HUDEP-2 (cell line): Measurements from ENCODE around the gene TRIP4.
"Not testable (repeated sequence)": the region's sequence is repeated elsewhere in the genome, so short reads cannot be mapped to it uniquely, and the experiment has no call there.

Experiments
- DNase-seq, 76 experiments: peaks; one replicate each; lab custom pipeline; 2025; ENCODE audit not compliant: unreplicated experiment in 76 of 76; lab: John Stamatoyannopoulos, UW

The TRIP4 gene

GRCh38 chr15:64380130-64380870 lies 7.3 kb upstream of the TRIP4 start:
- not testable (repeated sequence) for DNase-seq

GRCh38 chr15:64381000-64381751 lies 6.5 kb upstream of the TRIP4 start, which contains the start of gene PCLAF:
TSS of gene PCLAF (minus strand) at chr15:64381441. CDS start at chr15:64381371, 70 bp downstream.
- peak; percentile 52 to 97 (median 94) for DNase-seq

GRCh38 chr15:64383760-64384159 lies 3.9 kb upstream of the TRIP4 start:
- DNase-seq, result no peak

GRCh38 chr15:64386291-64386690 lies 1.3 kb upstream of the TRIP4 start:
- DNase-seq, result no peak

- DNase-seq, result no peak
Observed at GRCh38 chr15:64389036-64389435, 1.4 kb downstream of the TRIP4 start.

- DNase-seq, result not testable (repeated sequence)
Observed at GRCh38 chr15:64392471-64392870, 4.8 kb downstream of the TRIP4 start.

GRCh38 chr15:64396789-64397188 lies 9.2 kb downstream of the TRIP4 start:
- no peak for DNase-seq

- DNase-seq, result no peak
Observed at GRCh38 chr15:64398575-64398974, 10.9 kb downstream of the TRIP4 start.

- DNase-seq, result no peak
Observed at GRCh38 chr15:64400583-64400982, 12.9 kb downstream of the TRIP4 start.

- no peak for DNase-seq
Observed at GRCh38 chr15:64412216-64412615, 24.6 kb downstream of the TRIP4 start.

GRCh38 chr15:64422697-64423096 lies 35.1 kb downstream of the TRIP4 start:
- DNase-seq, result no peak

- DNase-seq, result no peak
Observed at GRCh38 chr15:64423970-64424369, 36.3 kb downstream of the TRIP4 start.

GRCh38 chr15:64425221-64425620 lies 37.6 kb downstream of the TRIP4 start:
- no peak for DNase-seq

- peak in 3 of 76 experiments; percentile 1 to 12 (median 7) for DNase-seq
Observed at GRCh38 chr15:64426845-64427465, 39.3 kb downstream of the TRIP4 start.

- DNase-seq, result no peak
Observed at GRCh38 chr15:64429448-64429847, 41.8 kb downstream of the TRIP4 start.

GRCh38 chr15:64430000-64430735 lies 42.5 kb downstream of the TRIP4 start:
- DNase-seq, result peak in 51 of 76 experiments; percentile 2 to 77 (median 25)

- DNase-seq, result no peak
Observed at GRCh38 chr15:64437982-64438381, 50.3 kb downstream of the TRIP4 start.

- DNase-seq, result peak in 19 of 76 experiments; percentile 2 to 68 (median 24)
Observed at GRCh38 chr15:64438653-64439447, 51.2 kb downstream of the TRIP4 start.

- DNase-seq, result no peak
Observed at GRCh38 chr15:64441852-64442251, 54.2 kb downstream of the TRIP4 start.

GRCh38 chr15:64443016-64443415 lies 55.4 kb downstream of the TRIP4 start:
- no peak for DNase-seq
